ENCODE results near the gene KPNA6.

The KPNA6 gene

GRCh38 chr1:32187850-32188249 lies 80.0 kb downstream of the KPNA6 start:
- DNase-seq (ENCODE audit: low read depth): no peak

GRCh38 chr1:32192220-32192948 lies 84.5 kb downstream of the KPNA6 start:
- no peak for DNase-seq (ENCODE audit: low read depth)

- no peak for DNase-seq (ENCODE audit: low read depth)
Measured at GRCh38 chr1:32194984-32195383, 87.1 kb downstream of the KPNA6 start.

GRCh38 chr1:32195531-32195930 lies 87.7 kb downstream of the KPNA6 start:
- DNase-seq (ENCODE audit: low read depth): no peak

GRCh38 chr1:32195972-32196823 lies 88.3 kb downstream of the KPNA6 start:
- DNase-seq (ENCODE audit: low read depth): no peak

GRCh38 chr1:32197074-32197473 lies 89.2 kb downstream of the KPNA6 start:
- DNase-seq (ENCODE audit: low read depth): no peak

- no peak for DNase-seq (ENCODE audit: low read depth)
Measured at GRCh38 chr1:32197837-32198236, 90.0 kb downstream of the KPNA6 start.

GRCh38 chr1:32198237-32199042 lies 90.6 kb downstream of the KPNA6 start:
- no peak for DNase-seq (ENCODE audit: low read depth)

- no peak for DNase-seq (ENCODE audit: low read depth)
Measured at GRCh38 chr1:32199043-32199716, 91.3 kb downstream of the KPNA6 start.

GRCh38 chr1:32199717-32200072 lies 91.8 kb downstream of the KPNA6 start:
- no peak for DNase-seq (ENCODE audit: low read depth)

- DNase-seq (ENCODE audit: low read depth): peak; percentile 80
Measured at GRCh38 chr1:32200226-32201010, 92.6 kb downstream of the KPNA6 start, which contains the start of gene CCDC28B. TSS of gene CCDC28B (plus strand) at chr1:32200595. CDS start at chr1:32201936, 1,341 bp downstream.

GRCh38 chr1:32201011-32201855 lies 93.4 kb downstream of the KPNA6 start:
- peak; percentile 66 for DNase-seq (ENCODE audit: low read depth)

- no peak for DNase-seq (ENCODE audit: low read depth)
Measured at GRCh38 chr1:32204943-32205361, 97.1 kb downstream of the KPNA6 start.

GRCh38 chr1:32205401-32206370 lies 97.8 kb downstream of the KPNA6 start, which contains the start of gene IQCC:
TSS of gene IQCC (plus strand) at chr1:32205671. CDS start at chr1:32205682, 11 bp downstream.
- DNase-seq (ENCODE audit: low read depth): peak; percentile 88

- DNase-seq (ENCODE audit: low read depth): no peak
Measured at GRCh38 chr1:32208469-32208868, 100.6 kb downstream of the KPNA6 start.

GRCh38 chr1:32208891-32209328 lies 101.1 kb downstream of the KPNA6 start, which contains the start of gene DCDC2B:
TSS of gene DCDC2B (plus strand) at chr1:32209089. CDS start at chr1:32209094, 5 bp downstream.
- DNase-seq (ENCODE audit: low read depth): peak; percentile 54

GRCh38 chr1:32215629-32216480 lies 108.0 kb downstream of the KPNA6 start:
- DNase-seq (ENCODE audit: low read depth): peak; percentile 81

GRCh38 chr1:32216566-32216965 lies 108.7 kb downstream of the KPNA6 start:
- DNase-seq (ENCODE audit: low read depth): no peak
